ENCODE data around the gene LRRC2.
"Not testable (repeated sequence)": the region's sequence is repeated elsewhere in the genome, so short reads cannot be mapped to it uniquely, and the experiment has no call there.

LRRC2 gene

DNA sequence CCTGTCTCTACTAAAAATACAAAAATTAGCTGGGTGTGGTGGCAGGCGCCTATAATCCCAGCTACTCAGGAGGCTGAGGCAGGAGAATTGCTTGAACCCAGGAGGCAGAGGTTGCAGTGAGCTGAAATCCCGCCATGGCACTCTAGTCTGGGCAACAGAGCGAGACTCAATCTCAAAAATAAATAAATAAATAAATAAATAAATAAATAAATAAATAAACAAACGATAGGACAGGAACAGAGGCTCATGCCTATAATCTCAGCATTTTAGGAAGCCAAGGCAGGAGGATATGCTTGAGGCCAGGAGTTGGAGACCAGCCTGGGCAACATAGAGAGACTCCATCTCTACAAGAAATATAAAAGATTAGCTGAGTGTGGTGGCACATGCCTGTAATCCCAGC is 43.9 kb downstream of the LRRC2 start:
- not testable (repeated sequence) for H2BK120ac ChIP-seq (ENCODE audit: low read depth, low read length); DNase-seq; H3K79me1 ChIP-seq (replicated peaks; ENCODE audit: low read length, poor library complexity, severe bottlenecking)

DNA sequence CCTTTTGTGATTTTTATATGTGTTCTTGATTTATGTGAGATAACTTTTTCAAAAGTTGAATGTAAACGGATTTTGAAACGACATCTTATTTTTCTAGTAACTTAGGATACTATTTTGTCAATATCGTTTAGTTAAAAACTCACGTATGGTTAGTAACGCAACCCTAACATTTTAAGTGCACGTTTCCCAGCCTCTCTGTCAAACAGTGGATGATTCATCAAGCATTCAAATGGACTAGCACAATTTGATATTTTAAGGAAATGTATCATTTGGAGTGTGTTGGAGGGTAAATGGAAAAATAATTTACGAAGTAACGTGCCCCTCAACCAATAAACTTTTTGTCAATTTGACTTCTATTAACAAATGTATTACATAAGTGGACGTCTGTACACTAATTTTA is 45.0 kb downstream of the LRRC2 start:
- Histone ChIP-seq H3K79me1 (replicated peaks; ENCODE audit: low read length, poor library complexity, severe bottlenecking) (no peaks in the 10 kb centered on the region), H4K8ac (ENCODE audit: low read length) (no peak overlapping the region), H3K18ac (ENCODE audit: low read depth in 1 of 2, low read length in 2 of 2) (no peak overlapping the region), H3K9me3 (ENCODE audit: control insufficient read depth, low read length) (no peaks in the 10 kb centered on the region), H2BK15ac (ENCODE audit: low read depth, poor library complexity, severe bottlenecking) (no peak overlapping the region), H2BK5ac (ENCODE audit: low read depth, low read length, poor library complexity, severe bottlenecking) (no peak overlapping the region), H3K27ac (ENCODE audit: low read length, poor library complexity, severe bottlenecking) (no peak overlapping the region), H2BK120ac (ENCODE audit: low read depth, low read length) (no peak overlapping the region), H3K4me3 (ENCODE audit: insufficient read depth in 1 of 2, low read depth in 1 of 2, low read length in 2 of 2) (no peak overlapping the region), H2BK12ac (ENCODE audit: low read length in 2 of 2) (no peak overlapping the region), H2AFZ (ENCODE audit: low read depth, low read length) (no peak overlapping the region), H3K4me2 (ENCODE audit: low read length, poor library complexity, severe bottlenecking) (no peak overlapping the region), H3K27me3 (ENCODE audit: control insufficient read depth in 1 of 2, insufficient read depth in 1 of 2, low read length in 2 of 2) (no peaks in the 10 kb centered on the region), H3K23ac (ENCODE audit: low read length in 2 of 2) (no peak overlapping the region), H4K91ac (ENCODE audit: low read length) (no peak overlapping the region), H3K14ac (ENCODE audit: low read length in 2 of 2) (no peak overlapping the region), H3K9ac (ENCODE audit: low read length) (no peak overlapping the region), H3K4me1 (ENCODE audit: control insufficient read depth, insufficient read depth, low read depth, low read length) (peaks cover 6% of the 10 kb centered on the region), H3K36me3 (ENCODE audit: control insufficient read depth in 1 of 2, insufficient read depth in 2 of 2, low read depth in 1 of 2, low read length in 2 of 2) (peaks cover 0 to 10% of the 10 kb centered on the region in 2 experiments), H3K4ac (ENCODE audit: low read depth in 1 of 2, low read length in 2 of 2) (no peak overlapping the region), H2AK5ac (ENCODE audit: low read length, severe bottlenecking) (no peak overlapping the region)
- WGBS, result 79% methylated on average over 6 of the region's 9 CpGs
- DNase-seq, result no peak

More for the DNA sequence above, 43.9 kb downstream of the LRRC2 start:
- H3K23ac ChIP-seq (ENCODE audit: low read length in 2 of 2); H2BK12ac ChIP-seq (ENCODE audit: low read length in 2 of 2); H3K14ac ChIP-seq (ENCODE audit: low read length in 2 of 2); H3K27me3 ChIP-seq (ENCODE audit: control insufficient read depth in 1 of 2, insufficient read depth in 1 of 2, low read length in 2 of 2); H3K4me1 ChIP-seq (ENCODE audit: control insufficient read depth, insufficient read depth, low read depth, low read length); H3K4me2 ChIP-seq (ENCODE audit: low read length, poor library complexity, severe bottlenecking); H2BK5ac ChIP-seq (ENCODE audit: low read depth, low read length, poor library complexity, severe bottlenecking); H3K18ac ChIP-seq (ENCODE audit: low read depth in 1 of 2, low read length in 2 of 2); H2BK15ac ChIP-seq (ENCODE audit: low read depth, poor library complexity, severe bottlenecking); H3K27ac ChIP-seq (ENCODE audit: low read length, poor library complexity, severe bottlenecking); H2AK5ac ChIP-seq (ENCODE audit: low read length, severe bottlenecking); H3K4ac ChIP-seq (ENCODE audit: low read depth in 1 of 2, low read length in 2 of 2); H2AFZ ChIP-seq (ENCODE audit: low read depth, low read length); H4K8ac ChIP-seq (ENCODE audit: low read length); H3K9ac ChIP-seq (ENCODE audit: low read length); H3K4me3 ChIP-seq (ENCODE audit: insufficient read depth in 1 of 2, low read depth in 1 of 2, low read length in 2 of 2); H4K91ac ChIP-seq (ENCODE audit: low read length); H3K9me3 ChIP-seq (ENCODE audit: control insufficient read depth, low read length): not testable (repeated sequence)
- WGBS, result no CpG with 5 or more reads among the region's 4 CpGs
- peaks cover 0 to 19% of the 10 kb centered on the region in 2 experiments for H3K36me3 ChIP-seq (ENCODE audit: control insufficient read depth in 1 of 2, insufficient read depth in 2 of 2, low read depth in 1 of 2, low read length in 2 of 2)

GRCh38 chr3:46520531-46520930 is 45.6 kb downstream of the LRRC2 start:
- Histone ChIP-seq H3K79me1 (replicated peaks; ENCODE audit: low read length, poor library complexity, severe bottlenecking) (no peaks in the 10 kb centered on the region), H4K91ac (ENCODE audit: low read length) (no peak overlapping the region), H3K27ac (ENCODE audit: low read length, poor library complexity, severe bottlenecking) (no peak overlapping the region), H2BK12ac (ENCODE audit: low read length in 2 of 2) (no peak overlapping the region), H3K27me3 (ENCODE audit: control insufficient read depth in 1 of 2, insufficient read depth in 1 of 2, low read length in 2 of 2) (no peaks in the 10 kb centered on the region), H3K4me1 (ENCODE audit: control insufficient read depth, insufficient read depth, low read depth, low read length) (peaks cover 6% of the 10 kb centered on the region), H3K23ac (ENCODE audit: low read length in 2 of 2) (no peak overlapping the region), H3K18ac (ENCODE audit: low read depth in 1 of 2, low read length in 2 of 2) (peak overlapping the region in 1 of 2 experiments; percentile 69), H3K4me3 (ENCODE audit: insufficient read depth in 1 of 2, low read depth in 1 of 2, low read length in 2 of 2) (no peak overlapping the region), H3K9me3 (ENCODE audit: control insufficient read depth, low read length) (no peaks in the 10 kb centered on the region), H3K4me2 (ENCODE audit: low read length, poor library complexity, severe bottlenecking) (no peak overlapping the region), H3K9ac (ENCODE audit: low read length) (no peak overlapping the region), H2BK15ac (ENCODE audit: low read depth, poor library complexity, severe bottlenecking) (no peak overlapping the region), H2AK5ac (ENCODE audit: low read length, severe bottlenecking) (no peak overlapping the region), H2BK120ac (ENCODE audit: low read depth, low read length) (no peak overlapping the region), H3K4ac (ENCODE audit: low read depth in 1 of 2, low read length in 2 of 2) (no peak overlapping the region), H3K14ac (ENCODE audit: low read length in 2 of 2) (no peak overlapping the region), H3K36me3 (ENCODE audit: control insufficient read depth in 1 of 2, insufficient read depth in 2 of 2, low read depth in 1 of 2, low read length in 2 of 2) (peaks cover 0 to 10% of the 10 kb centered on the region in 2 experiments), H4K8ac (ENCODE audit: low read length) (no peak overlapping the region), H2AFZ (ENCODE audit: low read depth, low read length) (no peak overlapping the region), H2BK5ac (ENCODE audit: low read depth, low read length, poor library complexity, severe bottlenecking) (no peak overlapping the region)
- WGBS, result 77% methylated on average over 2 of the region's 3 CpGs
- no peak for DNase-seq

GRCh38 chr3:46519952-46520351 is 46.1 kb downstream of the LRRC2 start:
- Histone ChIP-seq H2BK5ac (ENCODE audit: low read depth, low read length, poor library complexity, severe bottlenecking) (no peak overlapping the region), H3K9ac (ENCODE audit: low read length) (no peak overlapping the region), H3K4me1 (ENCODE audit: control insufficient read depth, insufficient read depth, low read depth, low read length) (peaks cover 6% of the 10 kb centered on the region), H2AFZ (ENCODE audit: low read depth, low read length) (no peak overlapping the region), H3K27ac (ENCODE audit: low read length, poor library complexity, severe bottlenecking) (no peak overlapping the region), H2BK15ac (ENCODE audit: low read depth, poor library complexity, severe bottlenecking) (no peak overlapping the region), H2BK120ac (ENCODE audit: low read depth, low read length) (no peak overlapping the region), H3K27me3 (ENCODE audit: control insufficient read depth in 1 of 2, insufficient read depth in 1 of 2, low read length in 2 of 2) (no peaks in the 10 kb centered on the region), H3K4me2 (ENCODE audit: low read length, poor library complexity, severe bottlenecking) (no peak overlapping the region), H4K91ac (ENCODE audit: low read length) (no peak overlapping the region), H3K36me3 (ENCODE audit: control insufficient read depth in 1 of 2, insufficient read depth in 2 of 2, low read depth in 1 of 2, low read length in 2 of 2) (peaks cover 0 to 10% of the 10 kb centered on the region in 2 experiments), H3K4me3 (ENCODE audit: insufficient read depth in 1 of 2, low read depth in 1 of 2, low read length in 2 of 2) (no peak overlapping the region), H4K8ac (ENCODE audit: low read length) (no peak overlapping the region), H3K4ac (ENCODE audit: low read depth in 1 of 2, low read length in 2 of 2) (no peak overlapping the region), H3K18ac (ENCODE audit: low read depth in 1 of 2, low read length in 2 of 2) (no peak overlapping the region), H3K79me1 (replicated peaks; ENCODE audit: low read length, poor library complexity, severe bottlenecking) (no peaks in the 10 kb centered on the region), H3K14ac (ENCODE audit: low read length in 2 of 2) (no peak overlapping the region), H3K9me3 (ENCODE audit: control insufficient read depth, low read length) (no peaks in the 10 kb centered on the region), H3K23ac (ENCODE audit: low read length in 2 of 2) (no peak overlapping the region), H2AK5ac (ENCODE audit: low read length, severe bottlenecking) (no peak overlapping the region), H2BK12ac (ENCODE audit: low read length in 2 of 2) (no peak overlapping the region)
- WGBS, result no CpG with 5 or more reads among the region's 2 CpGs
- no peak for DNase-seq
